HepG2 (cell line): ENCODE results near the gene C2orf81. TPM values are rescaled to one million over a fixed set of nuclear protein-coding genes. Genes with fewer than 3 reads are reported as not detected.
A peak's percentile ranks its signal among the peaks of the same experiment; 100 is the strongest.

Source experiments
- ATAC-seq: fragments of 200-7000 bp; cut with Tn5 transposase; 3 replicates; pipeline ENCODE4 v1.9.1; 2020; ENCODE audit warnings: mild to moderate bottlenecking, moderate library complexity
- BruUV-seq: library from RNA; stranded (reverse); fragments of 400-500 nt; replicated peaks from 2 replicates; lab custom pipeline; 2021; lab: Mats Ljungman, UMichigan
- CTCF ChIA-PET: fragments of 300-600 bp; formaldehyde crosslinking; extraction: SDS; loops from one replicate; lab custom pipeline; 2021; ENCODE audit warnings: low total read pairs, inconsistent platforms, low intra/inter-chr PET ratio; lab: Yijun Ruan, JAX
- POLR2A ChIA-PET: fragments of 350-600 bp; sonication (Branson Sonifier 250); formaldehyde crosslinking; loops from one replicate; lab custom pipeline; 2020; ENCODE audit warnings: antibody characterized with exemption, inconsistent platforms; lab: Yijun Ruan, JAX
- DNase-seq: peaks from one replicate; pipeline ENCODE4 v3.0.0-alpha.2; 2015; ENCODE audit warnings: low spot score
- FAIRE-seq: peaks from 3 replicates; lab custom pipeline; 2011; peaks lifted over from hg19 to GRCh38; lab: Jason Lieb, UNC
- H2AFZ ChIP-seq: one replicate; pipeline ENCODE4 v1.6.1; 2011; ENCODE audit warnings: low read length, inconsistent platforms
- H3K27ac ChIP-seq: fragments of 300-600 bp; 3 replicates; pipeline ENCODE4 v1.8.0; 2011; ENCODE audit warnings: mixed run types, mild to moderate bottlenecking, mixed read lengths, low read length, inconsistent platforms; ENCODE audit not compliant: insufficient read depth; ENCODE audit errors: extremely low read length
- H3K27me3 ChIP-seq, 2 experiments: fragments of 200-600 bp in 1 of 2; 2 replicates in 1 of 2; 3 replicates in 1 of 2; pipeline versions ENCODE4 v1.6.0 to v1.8.0; 2011; ENCODE audit warnings: low read length in 2 of 2, mild to moderate bottlenecking in 2 of 2, moderate library complexity in 2 of 2, inconsistent platforms in 1 of 2; ENCODE audit not compliant: insufficient read depth in 2 of 2, control insufficient read depth in 1 of 2
- H3K36me3 ChIP-seq, 2 experiments: fragments of 200-600 bp in 1 of 2; replicated peaks in 1 of 2; 2 replicates in 1 of 2; 3 replicates in 1 of 2; pipeline versions ENCODE4 v1.5.1 to v1.8.0; 2011; ENCODE audit warnings: low read length in 2 of 2, inconsistent platforms in 1 of 2; ENCODE audit not compliant: insufficient read depth in 2 of 2, control insufficient read depth in 1 of 2
- H3K4me1 ChIP-seq: 2 replicates; pipeline ENCODE4 v1.5.1; 2012; ENCODE audit warnings: low read length, inconsistent platforms; ENCODE audit not compliant: insufficient read depth
- H3K4me2 ChIP-seq: 2 replicates; pipeline ENCODE4 v1.6.0; 2011; ENCODE audit warnings: low read depth, low read length, inconsistent platforms
- H3K4me3 ChIP-seq, 3 experiments: fragments of 200-600 bp in 1 of 3; sonication (generic), shearing (Covaris generic) in 1 of 3; replicated peaks in 1 of 3; 2 replicates each; pipeline ENCODE4 v1.5.1; 2011 to 2016; ENCODE audit warnings: low read length in 3 of 3, inconsistent platforms in 2 of 3, low read depth in 2 of 3, mild to moderate bottlenecking in 2 of 3, control low read depth in 1 of 3, mixed read lengths in 1 of 3; ENCODE audit not compliant: insufficient read depth in 1 of 3
- H3K79me2 ChIP-seq: one replicate; pipeline ENCODE4 v1.6.1; 2011; ENCODE audit warnings: low read length, inconsistent platforms; ENCODE audit not compliant: insufficient read depth
- H3K9ac ChIP-seq: 2 replicates; pipeline ENCODE4 v1.6.0; 2011; ENCODE audit warnings: mild to moderate bottlenecking, low read depth, low read length, inconsistent platforms; ENCODE audit not compliant: insufficient read depth
- H3K9me3 ChIP-seq: 2 replicates; pipeline ENCODE4 v1.5.1; 2012; ENCODE audit warnings: mild to moderate bottlenecking, low read length
- H4K20me1 ChIP-seq: 2 replicates; pipeline ENCODE4 v1.6.0; 2011; ENCODE audit warnings: inconsistent platforms, mild to moderate bottlenecking, low read length, moderate library complexity; ENCODE audit not compliant: insufficient read depth
- ADNP ChIP-seq: sonication (generic); formaldehyde crosslinking; IDR thresholded peaks from 2 replicates; pipeline ENCODE4 v1.4.0; 2020; ENCODE audit warnings: missing genetic modification reagents
- EP300 ChIP-seq, 3 experiments: sonication (generic) in 1 of 3; formaldehyde crosslinking in 1 of 3; IDR thresholded peaks; 2 replicates each; pipeline versions ENCODE4 v1.5.1 to v1.6.1; 2011 to 2020; ENCODE audit warnings: low read depth in 2 of 3, low read length in 2 of 3, borderline replicate concordance in 1 of 3, improper control_type of control experiment in 1 of 3, mild to moderate bottlenecking in 1 of 3, missing genetic modification reagents in 1 of 3, moderate library complexity in 1 of 3
- HOXA9 ChIP-seq: sonication (generic); formaldehyde crosslinking; IDR thresholded peaks from 2 replicates; pipeline ENCODE4 v1.8.1; 2022; ENCODE audit warnings: missing genetic modification reagents, mild to moderate bottlenecking, moderate library complexity, borderline replicate concordance
- KLF15 ChIP-seq: sonication (generic); formaldehyde crosslinking; IDR thresholded peaks from 2 replicates; pipeline ENCODE4 v1.8.1; 2023; ENCODE audit warnings: borderline replicate concordance, mild to moderate bottlenecking, inconsistent platforms, missing genetic modification reagents, mixed read lengths
- MAF1 ChIP-seq: sonication (generic); formaldehyde crosslinking; IDR thresholded peaks from 2 replicates; pipeline ENCODE4 v1.5.0; 2020; ENCODE audit warnings: missing genetic modification reagents, borderline replicate concordance
- POLR2G ChIP-seq: fragments of 200-400 bp; formaldehyde crosslinking; IDR thresholded peaks from 2 replicates; pipeline ENCODE4 v1.6.1; 2018; ENCODE audit warnings: mild to moderate bottlenecking, low read depth, low read length, moderate library complexity
- SOX5 ChIP-seq: IDR thresholded peaks from 2 replicates; pipeline ENCODE4 v1.6.1; 2016; ENCODE audit warnings: borderline replicate concordance
- SSRP1 ChIP-seq: IDR thresholded peaks from 2 replicates; pipeline ENCODE4 v1.6.1; 2016; ENCODE audit warnings: control low read depth
- ZBTB8A ChIP-seq: sonication (generic); formaldehyde crosslinking; IDR thresholded peaks from 2 replicates; pipeline ENCODE4 v1.4.0; 2020; ENCODE audit warnings: mild to moderate bottlenecking, low read depth, missing genetic modification reagents, borderline replicate concordance
- ZNF101 ChIP-seq: sonication (generic); formaldehyde crosslinking; IDR thresholded peaks from 2 replicates; pipeline ENCODE4 v1.4.0; 2020; ENCODE audit warnings: mild to moderate bottlenecking, low read depth, missing genetic modification reagents, borderline replicate concordance
- ZNF234 ChIP-seq: sonication (generic); formaldehyde crosslinking; conservative IDR thresholded peaks from 2 replicates; pipeline ENCODE4 v1.5.1; 2020; ENCODE audit warnings: mild to moderate bottlenecking, missing genetic modification reagents
- ZNF24 ChIP-seq: fragments of 450-650 bp; IDR thresholded peaks from 2 replicates; pipeline ENCODE4 v1.6.1; 2017; ENCODE audit warnings: antibody characterized with exemption, mild to moderate bottlenecking
- ZNF333 ChIP-seq: sonication (generic); formaldehyde crosslinking; IDR thresholded peaks from 2 replicates; pipeline ENCODE4 v1.4.0; 2020; ENCODE audit warnings: mild to moderate bottlenecking, missing genetic modification reagents, borderline replicate concordance
- ZNF546 ChIP-seq: sonication (generic); formaldehyde crosslinking; conservative IDR thresholded peaks from 2 replicates; pipeline ENCODE4 v1.8.1; 2023; ENCODE audit warnings: mild to moderate bottlenecking, missing genetic modification reagents
- ZNF558 ChIP-seq: sonication (generic); formaldehyde crosslinking; IDR thresholded peaks from 2 replicates; pipeline ENCODE4 v1.9.0; 2022; ENCODE audit warnings: mild to moderate bottlenecking, missing genetic modification reagents, borderline replicate concordance
- ZNF780A ChIP-seq: sonication (generic); formaldehyde crosslinking; IDR thresholded peaks from 2 replicates; pipeline ENCODE4 v1.8.0; 2022; ENCODE audit warnings: mild to moderate bottlenecking, missing genetic modification reagents, moderate library complexity
- WGBS: methylation state at CpG from one replicate; pipeline ENCODE4 v1.1.6; 2017; ENCODE audit warnings: low lambda C conversion rate; 5-methylcytosine and 5-hydroxymethylcytosine counted together
- in situ Hi-C: cut with HindIII; loops from 2 replicates; pipeline ENCODE4 v1.10.0; 2017; ENCODE audit warnings: low pct_unique_long_range_greater_than_20kb; ENCODE audit not compliant: extremely low pct_ligation_motif_present
- intact Hi-C: fragments of 100-400 bp; cut with micrococcal nuclease; formaldehyde crosslinking; loops from one replicate; pipeline ENCODE4 v1.10.0; 2022; ENCODE audit not compliant: unreplicated experiment
- polyA plus RNA-seq, 8 experiments: library from polyadenylated mRNA; depleted of rRNA in 3 of 8; stranded (reverse) in 7 of 8; unstranded in 1 of 8; fragments of >200 nt; fragmentation: Illumina TruSeq in 4 of 8; extraction: Trizol in 4 of 8; gene quantifications; 2 replicates each; pipeline versions ENCODE4 v1.2.1 to v1.2.3, GENCODE V29; 2011 to 2016; ENCODE audit warnings: low read depth in 4 of 8, missing spikeins in 1 of 8, mixed read lengths in 1 of 8; ENCODE audit not compliant: insufficient read depth in 1 of 8
- total RNA-seq, 5 experiments: library from RNA; depleted of rRNA; stranded (reverse); fragments of >200 nt; fragmentation: Illumina TruSeq; extraction: Trizol; gene quantifications; 2 replicates each; pipeline ENCODE4 v1.2.3, GENCODE V29; 2016; ENCODE audit warnings: low read depth in 1 of 5
- TF ChIP-seq, protein P1 (sequence below): sonication (generic); formaldehyde crosslinking; IDR thresholded peaks from 2 replicates; pipeline ENCODE4 v1.8.0; 2022; ENCODE audit warnings: missing genetic modification reagents, low read depth, mild to moderate bottlenecking, borderline replicate concordance
- TF ChIP-seq, protein P2 (sequence below): sonication (generic); formaldehyde crosslinking; IDR thresholded peaks from 2 replicates; pipeline ENCODE4 v1.9.0; 2022; ENCODE audit warnings: missing genetic modification reagents, mild to moderate bottlenecking, borderline replicate concordance
- TF ChIP-seq, protein P3 (sequence below), 2 experiments: IDR thresholded peaks; 2 replicates each; pipeline ENCODE4 v1.6.1; 2011 to 2012; ENCODE audit warnings: low read length in 2 of 2, borderline replicate concordance in 1 of 2, low read depth in 1 of 2, mild to moderate bottlenecking in 1 of 2, moderate library complexity in 1 of 2

Gene C2orf81
- total and polyA plus RNA-seq, 2 of the 13 experiments (the other 11 are each of a cell fraction or from before 2014, with no cell fraction given) = 0.15 to 0.17 TPM

DNA sequence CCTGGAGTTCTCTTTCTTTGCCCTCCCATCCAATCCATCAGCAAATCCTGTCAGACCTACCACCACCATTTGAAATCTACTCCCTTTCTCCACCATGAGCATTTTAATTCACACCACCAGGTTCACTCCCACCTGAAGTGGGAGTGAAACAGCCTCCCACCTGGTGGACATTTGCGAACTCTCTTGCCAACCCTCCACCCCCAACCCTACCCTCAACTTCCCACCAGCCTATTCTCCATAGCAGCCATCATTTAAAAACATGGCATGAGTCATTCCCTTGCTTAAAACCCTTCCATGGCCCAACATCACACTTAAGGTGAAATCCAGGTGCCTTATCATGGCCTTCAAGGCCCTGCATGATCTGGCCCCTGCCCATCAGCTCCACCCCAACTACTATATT is 16.8 kb upstream of the C2orf81 start:
- DNase-seq (no peak), ATAC-seq (no peak), FAIRE-seq (no peak)
- Histone ChIP-seq H3K9ac (0 out of 2 replicates have a peak overlapping the region, but pooled peaks have one; percentile 32), H2AFZ (no peak overlapping the region), H3K79me2 (peaks cover 80% of the 10 kb centered on the region), H3K4me1 (peaks cover 54% of the 10 kb centered on the region), H3K27ac (no peak overlapping the region), H3K4me3 (peak overlapping the region in 1 of 3 experiments; percentile 1; a peak in 1 of 6 replicates), H3K9me3 (no peaks in the 10 kb centered on the region), H3K4me2 (peak overlapping the region; percentile 95), H3K36me3 (peaks cover 25 to 51% of the 10 kb centered on the region in 2 experiments), H4K20me1 (peaks cover 50% of the 10 kb centered on the region), H3K27me3 (no peaks in the 10 kb centered on the region; a peak in 1 of 5 replicates)
- ChIA-PET CTCF (no interaction called here), POLR2A (interaction anchor here (5.1 to 11.6 kb wide), 2 partner anchors 10 to 18 kb away, joined by 272 to 342 read pairs; partner anchors contain the start of genes INO80B and WBP1)
- in situ Hi-C loops = no loop called here
- 100% methylated on average over 1 of the region's 1 CpG for WGBS
- BruUV-seq = no TSS peak
- intact Hi-C loops = no loop called here
- no peak for TF ChIP-seq ZNF558
- TF ChIP-seq, protein P1, sequence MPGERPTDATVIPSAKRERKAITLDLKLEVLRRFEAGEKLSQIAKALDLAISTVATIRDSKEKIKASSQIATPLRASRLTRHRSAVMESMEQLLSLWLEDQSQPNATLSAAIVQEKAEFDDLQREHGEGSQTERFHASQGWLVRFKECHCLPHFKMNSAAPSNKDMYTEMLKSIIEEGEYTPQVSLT (CRISPR knock-in tag) = no peak
- TF ChIP-seq EP300 (IDR thresholded peaks at IDR 0.05; ENCODE audit: low read depth in 2 of 2, low read length in 2 of 2) = no peak
- no peak for TF ChIP-seq EP300 (CRISPR knock-in tag; IDR thresholded peaks at IDR 0.05; ENCODE audit: borderline replicate concordance)
- no peak for TF ChIP-seq ZNF780A (CRISPR knock-in tag)
- no peak for TF ChIP-seq MAF1 (CRISPR knock-in tag)
- TF ChIP-seq ZNF101 = no peak
- no peak for TF ChIP-seq ZBTB8A (CRISPR knock-in tag)
- no peak for TF ChIP-seq ZNF24
- TF ChIP-seq, protein P2, sequence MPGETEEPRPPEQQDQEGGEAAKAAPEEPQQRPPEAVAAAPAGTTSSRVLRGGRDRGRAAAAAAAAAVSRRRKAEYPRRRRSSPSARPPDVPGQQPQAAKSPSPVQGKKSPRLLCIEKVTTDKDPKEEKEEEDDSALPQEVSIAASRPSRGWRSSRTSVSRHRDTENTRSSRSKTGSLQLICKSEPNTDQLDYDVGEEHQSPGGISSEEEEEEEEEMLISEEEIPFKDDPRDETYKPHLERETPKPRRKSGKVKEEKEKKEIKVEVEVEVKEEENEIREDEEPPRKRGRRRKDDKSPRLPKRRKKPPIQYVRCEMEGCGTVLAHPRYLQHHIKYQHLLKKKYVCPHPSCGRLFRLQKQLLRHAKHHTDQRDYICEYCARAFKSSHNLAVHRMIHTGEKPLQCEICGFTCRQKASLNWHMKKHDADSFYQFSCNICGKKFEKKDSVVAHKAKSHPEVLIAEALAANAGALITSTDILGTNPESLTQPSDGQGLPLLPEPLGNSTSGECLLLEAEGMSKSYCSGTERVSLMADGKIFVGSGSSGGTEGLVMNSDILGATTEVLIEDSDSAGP (CRISPR knock-in tag) = no peak
- TF ChIP-seq POLR2G = peak; percentile 21; the same call in 1 of the 2 replicates
- no peak for TF ChIP-seq ADNP (CRISPR knock-in tag)
- no peak for TF ChIP-seq HOXA9
- no peak for TF ChIP-seq KLF15
- no peak; the same call in 1 of the 2 replicates for TF ChIP-seq SSRP1 (CRISPR knock-in tag)
- no peak for TF ChIP-seq ZNF546 (CRISPR knock-in tag)
- TF ChIP-seq, protein P3, sequence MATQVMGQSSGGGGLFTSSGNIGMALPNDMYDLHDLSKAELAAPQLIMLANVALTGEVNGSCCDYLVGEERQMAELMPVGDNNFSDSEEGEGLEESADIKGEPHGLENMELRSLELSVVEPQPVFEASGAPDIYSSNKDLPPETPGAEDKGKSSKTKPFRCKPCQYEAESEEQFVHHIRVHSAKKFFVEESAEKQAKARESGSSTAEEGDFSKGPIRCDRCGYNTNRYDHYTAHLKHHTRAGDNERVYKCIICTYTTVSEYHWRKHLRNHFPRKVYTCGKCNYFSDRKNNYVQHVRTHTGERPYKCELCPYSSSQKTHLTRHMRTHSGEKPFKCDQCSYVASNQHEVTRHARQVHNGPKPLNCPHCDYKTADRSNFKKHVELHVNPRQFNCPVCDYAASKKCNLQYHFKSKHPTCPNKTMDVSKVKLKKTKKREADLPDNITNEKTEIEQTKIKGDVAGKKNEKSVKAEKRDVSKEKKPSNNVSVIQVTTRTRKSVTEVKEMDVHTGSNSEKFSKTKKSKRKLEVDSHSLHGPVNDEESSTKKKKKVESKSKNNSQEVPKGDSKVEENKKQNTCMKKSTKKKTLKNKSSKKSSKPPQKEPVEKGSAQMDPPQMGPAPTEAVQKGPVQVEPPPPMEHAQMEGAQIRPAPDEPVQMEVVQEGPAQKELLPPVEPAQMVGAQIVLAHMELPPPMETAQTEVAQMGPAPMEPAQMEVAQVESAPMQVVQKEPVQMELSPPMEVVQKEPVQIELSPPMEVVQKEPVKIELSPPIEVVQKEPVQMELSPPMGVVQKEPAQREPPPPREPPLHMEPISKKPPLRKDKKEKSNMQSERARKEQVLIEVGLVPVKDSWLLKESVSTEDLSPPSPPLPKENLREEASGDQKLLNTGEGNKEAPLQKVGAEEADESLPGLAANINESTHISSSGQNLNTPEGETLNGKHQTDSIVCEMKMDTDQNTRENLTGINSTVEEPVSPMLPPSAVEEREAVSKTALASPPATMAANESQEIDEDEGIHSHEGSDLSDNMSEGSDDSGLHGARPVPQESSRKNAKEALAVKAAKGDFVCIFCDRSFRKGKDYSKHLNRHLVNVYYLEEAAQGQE (IDR thresholded peaks at IDR 0.05; ENCODE audit: borderline replicate concordance in 1 of 2, low read depth in 1 of 2, low read length in 2 of 2) = no peak
- TF ChIP-seq ZNF234 (CRISPR knock-in tag) = no peak
- no peak for TF ChIP-seq SOX5 (CRISPR knock-in tag)
- no peak for TF ChIP-seq ZNF333
